ENCODE measurements around the gene SETD1A. TPM values are rescaled to one million over a fixed set of nuclear protein-coding genes. Genes with fewer than 3 reads are reported as not detected.

SETD1A gene
- total and polyA plus RNA-seq, 2 of the 4 experiments (the other 2 are of a cell fraction), result 0.54 to 5.8 TPM

DNA sequence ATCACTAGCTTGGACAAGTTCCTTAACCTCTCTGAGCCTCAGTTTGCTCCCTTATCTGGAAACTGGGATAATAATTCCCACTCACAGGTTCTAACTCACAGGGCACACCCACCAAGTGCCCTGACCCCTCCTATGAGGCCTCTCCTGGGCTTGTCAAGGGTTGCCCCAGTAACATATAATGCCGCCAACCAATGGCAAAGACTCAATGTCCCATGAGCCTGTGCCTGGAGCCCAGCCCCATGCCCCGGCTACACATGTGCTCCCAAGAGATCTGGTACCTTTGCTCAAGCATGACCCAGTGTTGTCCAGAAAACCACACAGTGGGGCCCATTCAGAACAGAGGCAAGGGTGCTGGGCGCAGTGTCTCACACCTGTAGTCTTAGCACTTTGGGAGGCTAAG is 42.7 kb upstream of the SETD1A start:
- H3K18ac ChIP-seq (ENCODE audit: low read depth, low read length), result no peak overlapping the region
- H2BK20ac ChIP-seq (ENCODE audit: low read depth, low read length), result no peak overlapping the region
- H3K56ac ChIP-seq (ENCODE audit: extremely low read depth, insufficient read depth, low read length), result no peak overlapping the region
- H3K4ac ChIP-seq (ENCODE audit: low read depth, low read length), result no peak overlapping the region
- dilution Hi-C loops (cut with HindIII; ENCODE audit: low sequenced_read_pairs, unreplicated experiment), result no loop called here
- H3K27ac ChIP-seq (ENCODE audit: insufficient read depth, low read length), result no peak overlapping the region
- ChIA-PET POLR2A (ENCODE audit: unreplicated experiment) (no interaction called here), CTCF (interaction anchor here (0.6 kb wide), 1 partner anchor 31 kb away, joined by 3 read pairs; no protein-coding TSS in a partner anchor)
- H3K4me1 ChIP-seq (ENCODE audit: control insufficient read depth, insufficient read depth, low read length), result no peaks in the 10 kb centered on the region; the same call in 1 of the 2 replicates
- H3K9me3 ChIP-seq (ENCODE audit: control insufficient read depth, insufficient read depth, low read length), result no peaks in the 10 kb centered on the region
- no TSS peak for BruUV-seq (replicated peaks)
- H3K27me3 ChIP-seq (ENCODE audit: control insufficient read depth, insufficient read depth, low read length), result no peaks in the 10 kb centered on the region
- H4K5ac ChIP-seq (ENCODE audit: low read depth, low read length), result no peak overlapping the region
- H3K4me2 ChIP-seq (ENCODE audit: low read depth, low read length), result no peak overlapping the region
- no peak overlapping the region for H2BK15ac ChIP-seq (ENCODE audit: low read depth, low read length)
- no peaks in the 10 kb centered on the region for H3K36me3 ChIP-seq (ENCODE audit: control insufficient read depth, insufficient read depth, low read length)
- H2AK5ac ChIP-seq (ENCODE audit: low read depth, low read length), result no peak overlapping the region
- intact Hi-C loops (cut with micrococcal nuclease), result no loop called here
- H3K9me1 ChIP-seq (ENCODE audit: insufficient read depth, low read length), result no peaks in the 10 kb centered on the region
- no peak overlapping the region for H3K9ac ChIP-seq (ENCODE audit: low read depth, low read length)
- no peak overlapping the region for H2BK5ac ChIP-seq (ENCODE audit: low read depth, low read length, poor library complexity, severe bottlenecking)
- DNase-seq (no peak), ATAC-seq (ENCODE audit: low read depth) (no peak)
- no peak overlapping the region for H3K14ac ChIP-seq (replicated peaks; ENCODE audit: low read depth, low read length)
- H4K20me1 ChIP-seq (ENCODE audit: insufficient read depth, low read length), result no peaks in the 10 kb centered on the region; the same call in 1 of the 2 replicates
- H3K23ac ChIP-seq (ENCODE audit: low read depth, low read length), result no peak overlapping the region
- in situ Hi-C loops (cut with MboI; ENCODE audit: low sequenced_read_pairs), result no loop called here
- no peak overlapping the region for H4K91ac ChIP-seq (ENCODE audit: insufficient read depth, low read depth, low read length)
- no peak overlapping the region for H2AK9ac ChIP-seq (replicated peaks; ENCODE audit: low read depth, low read length, poor library complexity)
- H3K79me1 ChIP-seq (ENCODE audit: low read depth in 1 of 2, low read length in 2 of 2), result no peaks in the 10 kb centered on the region
- H2AFZ ChIP-seq (replicated peaks; ENCODE audit: low read length, poor library complexity), result no peak overlapping the region
- TF ChIP-seq FOS (IDR thresholded peaks at IDR 0.05; ENCODE audit: low read depth, low read length) (no peak), POLR2A (IDR thresholded peaks at IDR 0.05; ENCODE audit: low read depth, low read length) (no peak), MAFK (IDR thresholded peaks at IDR 0.05; ENCODE audit: low read depth, low read length) (no peak), MAZ (IDR thresholded peaks at IDR 0.05; ENCODE audit: borderline replicate concordance, low read depth, low read length) (no peak), CEBPB (IDR thresholded peaks at IDR 0.05; ENCODE audit: low read depth, low read length) (no peak), RAD21 (IDR thresholded peaks at IDR 0.05; ENCODE audit: low read length) (no peak), RFX5 (IDR thresholded peaks at IDR 0.05; ENCODE audit: low read depth, low read length) (no peak)
- TF ChIP-seq, protein P1, sequence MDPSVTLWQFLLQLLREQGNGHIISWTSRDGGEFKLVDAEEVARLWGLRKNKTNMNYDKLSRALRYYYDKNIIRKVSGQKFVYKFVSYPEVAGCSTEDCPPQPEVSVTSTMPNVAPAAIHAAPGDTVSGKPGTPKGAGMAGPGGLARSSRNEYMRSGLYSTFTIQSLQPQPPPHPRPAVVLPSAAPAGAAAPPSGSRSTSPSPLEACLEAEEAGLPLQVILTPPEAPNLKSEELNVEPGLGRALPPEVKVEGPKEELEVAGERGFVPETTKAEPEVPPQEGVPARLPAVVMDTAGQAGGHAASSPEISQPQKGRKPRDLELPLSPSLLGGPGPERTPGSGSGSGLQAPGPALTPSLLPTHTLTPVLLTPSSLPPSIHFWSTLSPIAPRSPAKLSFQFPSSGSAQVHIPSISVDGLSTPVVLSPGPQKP (IDR thresholded peaks at IDR 0.05; ENCODE audit: borderline replicate concordance, low read depth, low read length), result no peak
- TF ChIP-seq, protein P2, sequence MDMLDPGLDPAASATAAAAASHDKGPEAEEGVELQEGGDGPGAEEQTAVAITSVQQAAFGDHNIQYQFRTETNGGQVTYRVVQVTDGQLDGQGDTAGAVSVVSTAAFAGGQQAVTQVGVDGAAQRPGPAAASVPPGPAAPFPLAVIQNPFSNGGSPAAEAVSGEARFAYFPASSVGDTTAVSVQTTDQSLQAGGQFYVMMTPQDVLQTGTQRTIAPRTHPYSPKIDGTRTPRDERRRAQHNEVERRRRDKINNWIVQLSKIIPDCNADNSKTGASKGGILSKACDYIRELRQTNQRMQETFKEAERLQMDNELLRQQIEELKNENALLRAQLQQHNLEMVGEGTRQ (IDR thresholded peaks at IDR 0.05; ENCODE audit: low read depth, low read length), result no peak
- TF ChIP-seq, protein P3, sequence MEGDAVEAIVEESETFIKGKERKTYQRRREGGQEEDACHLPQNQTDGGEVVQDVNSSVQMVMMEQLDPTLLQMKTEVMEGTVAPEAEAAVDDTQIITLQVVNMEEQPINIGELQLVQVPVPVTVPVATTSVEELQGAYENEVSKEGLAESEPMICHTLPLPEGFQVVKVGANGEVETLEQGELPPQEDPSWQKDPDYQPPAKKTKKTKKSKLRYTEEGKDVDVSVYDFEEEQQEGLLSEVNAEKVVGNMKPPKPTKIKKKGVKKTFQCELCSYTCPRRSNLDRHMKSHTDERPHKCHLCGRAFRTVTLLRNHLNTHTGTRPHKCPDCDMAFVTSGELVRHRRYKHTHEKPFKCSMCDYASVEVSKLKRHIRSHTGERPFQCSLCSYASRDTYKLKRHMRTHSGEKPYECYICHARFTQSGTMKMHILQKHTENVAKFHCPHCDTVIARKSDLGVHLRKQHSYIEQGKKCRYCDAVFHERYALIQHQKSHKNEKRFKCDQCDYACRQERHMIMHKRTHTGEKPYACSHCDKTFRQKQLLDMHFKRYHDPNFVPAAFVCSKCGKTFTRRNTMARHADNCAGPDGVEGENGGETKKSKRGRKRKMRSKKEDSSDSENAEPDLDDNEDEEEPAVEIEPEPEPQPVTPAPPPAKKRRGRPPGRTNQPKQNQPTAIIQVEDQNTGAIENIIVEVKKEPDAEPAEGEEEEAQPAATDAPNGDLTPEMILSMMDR (conservative IDR thresholded peaks at IDR 0.05; ENCODE audit: low read depth, low read length), result no peak
- H2BK120ac ChIP-seq (ENCODE audit: low read depth, low read length), result no peak overlapping the region
- no peak overlapping the region for H4K8ac ChIP-seq (ENCODE audit: low read depth in 2 of 2, low read length in 2 of 2)
- WGBS, 2 experiments (ENCODE audit: extremely low coverage in 2 of 2, insufficient read length in 1 of 2), result 97% methylated on average over 3 of the region's 3 CpGs; no CpG with 5 or more reads in 1 of the 2 experiments
- H3K4me3 ChIP-seq (ENCODE audit: insufficient read depth, low read depth, low read length), result no peak overlapping the region

Measured in IMR-90 (cell line).